ENCODE results near the gene ABCA9. TPM values are rescaled to one million over a fixed set of nuclear protein-coding genes. Genes with fewer than 3 reads are reported as not detected.

ABCA9 gene
- total RNA-seq, 3 donors from 2014 or later, result 18.0 to 92.7 (median 56.7) TPM

GRCh38 chr17:69098625-69099024 is 37.9 kb upstream of the ABCA9 start:
- TF ChIP-seq POLR2A (IDR thresholded peaks at IDR 0.05) (no peak), POLR2AphosphoS5 (IDR thresholded peaks at IDR 0.05) (no peak), CTCF (IDR thresholded peaks at IDR 0.05) (no peak)
- Histone ChIP-seq H3K4me1 (no peaks in the 10 kb centered on the region), H3K9me3 (no peaks in the 10 kb centered on the region), H3K4me3 (no peak overlapping the region), H3K27me3 (no peaks in the 10 kb centered on the region), H3K36me3 (no peaks in the 10 kb centered on the region), H3K27ac (no peak overlapping the region)
- no peak for DNase-seq (ENCODE audit: low spot score in 2 of 2)
- intact Hi-C loops (cut with DNase I; ENCODE audit: low total_unique reads), result no loop called here

GRCh38 chr17:69096541-69096940 is 35.8 kb upstream of the ABCA9 start:
- Histone ChIP-seq H3K27ac (no peak overlapping the region), H3K9me3 (no peaks in the 10 kb centered on the region), H3K36me3 (no peaks in the 10 kb centered on the region), H3K4me1 (no peaks in the 10 kb centered on the region), H3K27me3 (no peaks in the 10 kb centered on the region), H3K4me3 (no peak overlapping the region)
- intact Hi-C loops (cut with DNase I; ENCODE audit: low total_unique reads), result no loop called here
- no peak for TF ChIP-seq POLR2AphosphoS5 (IDR thresholded peaks at IDR 0.05)
- no peak for TF ChIP-seq CTCF (IDR thresholded peaks at IDR 0.05)
- no peak for TF ChIP-seq POLR2A (IDR thresholded peaks at IDR 0.05)
- DNase-seq (ENCODE audit: low spot score in 2 of 2), result no peak

GRCh38 chr17:69093995-69094394 is 33.3 kb upstream of the ABCA9 start:
- no peak for DNase-seq (ENCODE audit: low spot score in 2 of 2)
- TF ChIP-seq CTCF (IDR thresholded peaks at IDR 0.05) (no peak), POLR2AphosphoS5 (IDR thresholded peaks at IDR 0.05) (no peak), POLR2A (IDR thresholded peaks at IDR 0.05) (no peak)
- intact Hi-C loops (cut with DNase I; ENCODE audit: low total_unique reads), result no loop called here
- Histone ChIP-seq H3K4me3 (no peak overlapping the region), H3K9me3 (no peaks in the 10 kb centered on the region), H3K4me1 (no peaks in the 10 kb centered on the region), H3K27ac (no peak overlapping the region), H3K27me3 (no peaks in the 10 kb centered on the region), H3K36me3 (no peaks in the 10 kb centered on the region)

GRCh38 chr17:69093279-69093789 is 32.6 kb upstream of the ABCA9 start:
- no peak for TF ChIP-seq CTCF (IDR thresholded peaks at IDR 0.05)
- no peak for TF ChIP-seq POLR2A (IDR thresholded peaks at IDR 0.05)
- TF ChIP-seq POLR2AphosphoS5 (IDR thresholded peaks at IDR 0.05), result no peak
- Histone ChIP-seq H3K27ac (no peak overlapping the region), H3K9me3 (no peaks in the 10 kb centered on the region), H3K4me1 (no peaks in the 10 kb centered on the region), H3K36me3 (no peaks in the 10 kb centered on the region), H3K4me3 (no peak overlapping the region), H3K27me3 (no peaks in the 10 kb centered on the region)
- intact Hi-C loops (cut with DNase I; ENCODE audit: low total_unique reads), result no loop called here
- DNase-seq (ENCODE audit: low spot score in 2 of 2), result no peak

- Histone ChIP-seq H3K36me3 (no peaks in the 10 kb centered on the region), H3K27me3 (no peaks in the 10 kb centered on the region), H3K4me1 (no peaks in the 10 kb centered on the region), H3K9me3 (no peaks in the 10 kb centered on the region), H3K27ac (no peak overlapping the region), H3K4me3 (no peak overlapping the region)
- intact Hi-C loops (cut with DNase I; ENCODE audit: low total_unique reads), result no loop called here
- no peak for TF ChIP-seq POLR2AphosphoS5 (IDR thresholded peaks at IDR 0.05)
- no peak for TF ChIP-seq POLR2A (IDR thresholded peaks at IDR 0.05)
- TF ChIP-seq CTCF (IDR thresholded peaks at IDR 0.05), result no peak
- no peak for DNase-seq (ENCODE audit: low spot score in 2 of 2)
Measured at GRCh38 chr17:69090365-69090764, 29.6 kb upstream of the ABCA9 start.

Measured in breast epithelium (tissue), 4 donors.